ENCODE results near the gene GALNT1.

The GALNT1 gene

DNA sequence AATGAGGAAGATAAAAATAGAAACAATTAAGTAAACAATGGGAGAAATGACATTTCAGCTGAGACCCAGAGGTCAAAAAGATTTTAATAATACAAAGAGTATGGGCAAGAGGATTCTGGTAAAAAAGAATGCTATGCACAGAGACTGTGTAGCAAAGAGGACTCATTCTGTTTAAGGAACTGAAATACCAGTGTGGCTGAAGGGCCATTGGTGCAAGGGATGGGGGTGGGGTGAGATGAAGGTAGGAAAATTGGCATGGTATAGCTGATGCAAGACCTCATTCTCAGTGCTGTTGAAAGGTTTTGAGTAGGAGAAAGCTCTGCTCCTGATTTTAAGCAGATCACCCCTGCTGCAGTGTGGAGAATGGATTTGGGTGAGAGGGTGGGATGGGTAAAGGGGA is 10.8 kb downstream of the GALNT1 start:
- H3K27ac ChIP-seq: peak overlapping the region; percentile 21
- no peaks in the 10 kb centered on the region for H3K36me3 ChIP-seq
- peaks cover 17 to 27% of the 10 kb centered on the region in 2 experiments for H3K4me1 ChIP-seq (ENCODE audit: control insufficient read depth in 1 of 2, insufficient read depth in 1 of 2, low read depth in 1 of 2, low read length in 1 of 2)
- H3K27me3 ChIP-seq: no peaks in the 10 kb centered on the region
- no peak overlapping the region for H3K4me3 ChIP-seq (ENCODE audit: low read depth in 1 of 2, low read length in 1 of 2)
- TF ChIP-seq, protein P1, sequence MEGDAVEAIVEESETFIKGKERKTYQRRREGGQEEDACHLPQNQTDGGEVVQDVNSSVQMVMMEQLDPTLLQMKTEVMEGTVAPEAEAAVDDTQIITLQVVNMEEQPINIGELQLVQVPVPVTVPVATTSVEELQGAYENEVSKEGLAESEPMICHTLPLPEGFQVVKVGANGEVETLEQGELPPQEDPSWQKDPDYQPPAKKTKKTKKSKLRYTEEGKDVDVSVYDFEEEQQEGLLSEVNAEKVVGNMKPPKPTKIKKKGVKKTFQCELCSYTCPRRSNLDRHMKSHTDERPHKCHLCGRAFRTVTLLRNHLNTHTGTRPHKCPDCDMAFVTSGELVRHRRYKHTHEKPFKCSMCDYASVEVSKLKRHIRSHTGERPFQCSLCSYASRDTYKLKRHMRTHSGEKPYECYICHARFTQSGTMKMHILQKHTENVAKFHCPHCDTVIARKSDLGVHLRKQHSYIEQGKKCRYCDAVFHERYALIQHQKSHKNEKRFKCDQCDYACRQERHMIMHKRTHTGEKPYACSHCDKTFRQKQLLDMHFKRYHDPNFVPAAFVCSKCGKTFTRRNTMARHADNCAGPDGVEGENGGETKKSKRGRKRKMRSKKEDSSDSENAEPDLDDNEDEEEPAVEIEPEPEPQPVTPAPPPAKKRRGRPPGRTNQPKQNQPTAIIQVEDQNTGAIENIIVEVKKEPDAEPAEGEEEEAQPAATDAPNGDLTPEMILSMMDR (IDR thresholded peaks at IDR 0.05): no peak
- H3K9me3 ChIP-seq: no peaks in the 10 kb centered on the region

DNA sequence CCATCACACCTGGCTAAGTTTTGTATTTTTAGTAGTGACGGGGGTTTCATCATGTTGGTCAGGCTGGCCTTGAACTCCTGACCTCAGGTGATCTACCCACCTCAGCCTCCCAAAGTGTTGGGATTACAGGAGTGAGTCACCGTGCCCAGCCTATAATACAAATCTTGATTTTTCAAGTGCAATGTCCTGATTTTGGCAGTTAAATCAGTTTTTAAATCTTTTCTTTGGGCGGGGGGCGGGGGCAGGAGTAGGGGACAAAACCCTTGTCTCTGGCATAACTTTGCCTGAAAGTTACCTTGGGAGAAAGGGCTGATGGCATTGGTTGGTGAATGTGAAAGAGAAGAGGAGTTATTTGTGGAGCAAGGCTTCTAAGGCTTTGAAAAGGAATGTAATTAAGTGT is 12.3 kb downstream of the GALNT1 start:
- Histone ChIP-seq H3K36me3 (no peaks in the 10 kb centered on the region), H3K9me3 (no peaks in the 10 kb centered on the region), H3K4me3 (ENCODE audit: low read depth in 1 of 2, low read length in 1 of 2) (no peak overlapping the region), H3K27me3 (no peaks in the 10 kb centered on the region), H3K4me1 (ENCODE audit: control insufficient read depth in 1 of 2, insufficient read depth in 1 of 2, low read depth in 1 of 2, low read length in 1 of 2) (peaks cover 17 to 27% of the 10 kb centered on the region in 2 experiments), H3K27ac (no peak overlapping the region)
- TF ChIP-seq, protein P1 (IDR thresholded peaks at IDR 0.05): no peak

DNA sequence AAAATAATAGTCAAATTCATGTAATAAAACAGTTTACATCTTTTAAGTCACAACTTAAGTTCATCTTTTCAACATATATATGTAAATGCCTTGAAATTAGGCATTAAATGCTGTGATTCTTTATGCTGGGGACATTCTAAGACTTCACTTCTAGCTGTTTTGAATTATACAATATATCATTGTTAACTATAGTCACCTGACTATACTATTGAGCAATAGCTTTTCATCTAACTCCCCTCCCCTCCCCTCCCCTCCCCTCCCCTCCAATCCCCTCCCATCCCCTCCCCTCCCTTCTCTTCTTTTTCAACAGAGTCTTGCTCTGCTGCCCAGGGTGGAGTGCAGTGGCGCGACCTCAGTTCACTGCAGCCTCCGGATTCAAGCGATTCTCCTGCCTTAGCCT is 16.2 kb downstream of the GALNT1 start:
- Histone ChIP-seq H3K36me3 (no peaks in the 10 kb centered on the region), H3K4me3 (ENCODE audit: low read depth in 1 of 2, low read length in 1 of 2) (no peak overlapping the region), H3K9me3 (no peaks in the 10 kb centered on the region), H3K27me3 (no peaks in the 10 kb centered on the region), H3K4me1 (ENCODE audit: control insufficient read depth in 1 of 2, insufficient read depth in 1 of 2, low read depth in 1 of 2, low read length in 1 of 2) (peaks cover 4 to 14% of the 10 kb centered on the region in 2 experiments), H3K27ac (no peak overlapping the region)
- TF ChIP-seq, protein P1 (IDR thresholded peaks at IDR 0.05): no peak

DNA sequence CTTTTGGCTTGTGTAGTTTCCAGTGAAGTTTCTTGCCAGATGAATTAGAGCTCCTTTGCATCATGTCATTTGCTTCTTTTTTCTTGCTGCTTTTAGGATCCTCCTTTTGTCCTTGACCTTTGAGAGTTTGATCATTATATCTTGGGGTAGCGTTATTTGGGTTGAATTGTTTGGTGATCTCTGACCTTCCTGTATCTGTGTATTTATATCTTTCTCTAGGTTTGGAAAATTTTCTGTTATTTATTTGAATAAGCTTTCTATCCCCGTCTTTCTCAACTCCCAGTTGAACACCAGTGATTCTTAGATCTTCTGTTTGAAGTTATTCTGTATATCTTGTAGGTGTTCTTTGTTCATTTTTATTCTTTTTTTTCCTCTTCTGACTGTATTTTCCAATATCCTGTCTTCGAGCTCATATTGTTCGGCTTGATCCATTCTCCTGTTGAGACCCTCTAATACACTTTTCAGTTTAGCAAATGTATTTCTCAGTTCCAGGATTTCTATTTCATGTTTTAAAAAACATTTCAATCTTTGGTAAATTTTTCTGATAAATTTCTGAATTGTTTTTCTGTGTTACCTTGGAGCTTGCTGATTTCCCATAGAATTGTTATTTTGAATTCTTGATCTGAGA is 20.8 kb downstream of the GALNT1 start:
- Histone ChIP-seq H3K9me3 (no peaks in the 10 kb centered on the region), H3K36me3 (no peaks in the 10 kb centered on the region), H3K4me3 (ENCODE audit: low read depth in 1 of 2, low read length in 1 of 2) (no peak overlapping the region), H3K27ac (no peak overlapping the region), H3K4me1 (ENCODE audit: control insufficient read depth in 1 of 2, insufficient read depth in 1 of 2, low read depth in 1 of 2, low read length in 1 of 2) (peaks cover 0 to 10% of the 10 kb centered on the region in 2 experiments), H3K27me3 (no peaks in the 10 kb centered on the region)
- TF ChIP-seq, protein P1 (IDR thresholded peaks at IDR 0.05): no peak

DNA sequence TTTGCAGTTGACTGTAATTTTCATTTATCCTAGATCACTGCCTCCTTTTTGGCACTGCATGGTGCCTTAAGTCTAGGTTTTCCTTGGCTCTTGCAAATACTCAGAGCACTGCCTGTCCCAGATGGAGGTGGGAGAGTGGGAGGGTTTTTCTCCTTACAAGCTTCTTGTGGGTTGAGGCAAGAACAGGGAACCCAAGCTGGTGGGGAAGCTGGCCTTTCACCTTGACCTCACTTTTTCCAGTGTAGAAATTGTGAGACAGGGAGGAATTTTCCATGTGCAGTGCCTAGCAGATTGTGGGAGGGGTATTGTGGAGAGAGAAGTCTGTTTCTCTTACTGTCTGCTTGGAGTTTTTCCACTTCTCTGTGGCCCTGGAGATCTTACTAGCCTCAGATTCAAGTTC is 21.5 kb downstream of the GALNT1 start:
- Histone ChIP-seq H3K27me3 (no peaks in the 10 kb centered on the region), H3K4me1 (ENCODE audit: control insufficient read depth in 1 of 2, insufficient read depth in 1 of 2, low read depth in 1 of 2, low read length in 1 of 2) (peaks cover 0 to 10% of the 10 kb centered on the region in 2 experiments), H3K9me3 (no peaks in the 10 kb centered on the region), H3K36me3 (no peaks in the 10 kb centered on the region), H3K27ac (no peak overlapping the region), H3K4me3 (ENCODE audit: low read depth in 1 of 2, low read length in 1 of 2) (no peak overlapping the region)
- TF ChIP-seq, protein P1 (IDR thresholded peaks at IDR 0.05): no peak
